ENCODE data around the gene BIRC6.
"Not testable (repeated sequence)": the region's sequence is repeated elsewhere in the genome, so short reads cannot be mapped to it uniquely, and the experiment has no call there.

BIRC6 gene

DNA sequence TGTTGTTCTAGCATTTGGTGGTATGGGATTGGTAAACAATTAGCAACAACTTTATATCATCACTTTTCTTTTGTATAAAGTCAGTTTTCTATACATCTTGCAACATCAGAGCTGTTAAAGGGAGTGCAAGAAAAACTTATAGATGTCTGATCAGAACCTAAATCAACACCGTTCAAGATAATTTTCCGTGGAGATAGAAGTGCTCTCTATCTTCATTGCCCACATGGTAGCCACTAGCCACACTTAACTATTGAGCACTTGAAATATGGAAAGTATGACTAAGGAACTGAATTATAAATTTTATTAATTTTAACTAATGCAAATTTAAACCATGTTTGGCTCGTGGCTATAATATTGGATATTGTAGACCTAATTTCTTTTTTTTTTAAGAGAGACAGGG is 276.2 kb downstream of the BIRC6 start:
- H3K4me3 ChIP-seq (ENCODE audit: low read length) = no peak overlapping the region
- no peak for DNase-seq (ENCODE audit: low read depth, low spot score)

- not testable (repeated sequence) for H3K4me3 ChIP-seq (ENCODE audit: low read length); DNase-seq (ENCODE audit: low read depth, low spot score)
Measured at GRCh38 chr2:32638548-32638947, 281.7 kb downstream of the BIRC6 start.

DNA sequence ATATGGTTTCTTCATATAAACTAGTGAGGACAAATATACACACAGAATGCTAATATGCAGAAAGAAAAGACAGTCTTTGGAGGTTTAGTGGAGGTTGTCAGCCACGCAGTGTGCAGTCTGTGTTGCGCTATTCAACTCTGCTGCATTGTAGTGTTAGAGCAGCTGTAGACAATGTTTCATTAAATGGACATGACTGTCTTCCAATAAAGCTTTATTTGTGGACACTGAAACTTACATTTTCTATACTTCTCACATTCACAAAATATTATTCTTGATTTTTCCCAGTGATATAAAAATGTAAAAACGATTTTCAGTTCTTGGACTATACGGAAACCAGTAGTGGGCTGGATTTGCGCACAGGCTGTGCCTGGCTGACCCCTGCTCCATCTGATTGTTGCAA is 284.4 kb downstream of the BIRC6 start:
- no peak for DNase-seq (ENCODE audit: low read depth, low spot score)
- H3K4me3 ChIP-seq (ENCODE audit: low read length) = no peak overlapping the region

DNA sequence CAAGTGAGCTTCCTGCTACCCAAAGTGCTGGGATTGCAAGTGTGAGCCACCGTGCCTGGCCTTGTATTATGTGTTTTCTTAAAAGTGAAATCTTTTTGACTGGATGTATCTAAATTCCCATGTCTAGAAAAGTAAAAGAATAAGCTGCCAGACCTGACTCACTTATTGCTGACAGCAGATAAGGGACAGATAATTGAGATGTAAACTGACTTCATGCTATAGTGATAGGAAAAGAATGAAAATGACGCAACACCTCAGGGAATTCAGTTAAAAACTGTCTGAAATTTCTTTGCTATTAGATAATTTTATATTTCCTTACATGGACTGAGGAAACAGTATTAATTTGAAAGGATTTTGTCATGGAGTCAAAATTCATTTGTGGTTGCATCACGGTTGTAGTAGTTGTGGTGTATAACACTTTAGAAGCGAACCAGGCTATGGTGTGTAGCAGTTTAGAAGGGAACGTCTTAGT is 290.4 kb downstream of the BIRC6 start:
- DNase-seq (ENCODE audit: low read depth, low spot score) = no peak
- no peak overlapping the region for H3K4me3 ChIP-seq (ENCODE audit: low read length)

DNA sequence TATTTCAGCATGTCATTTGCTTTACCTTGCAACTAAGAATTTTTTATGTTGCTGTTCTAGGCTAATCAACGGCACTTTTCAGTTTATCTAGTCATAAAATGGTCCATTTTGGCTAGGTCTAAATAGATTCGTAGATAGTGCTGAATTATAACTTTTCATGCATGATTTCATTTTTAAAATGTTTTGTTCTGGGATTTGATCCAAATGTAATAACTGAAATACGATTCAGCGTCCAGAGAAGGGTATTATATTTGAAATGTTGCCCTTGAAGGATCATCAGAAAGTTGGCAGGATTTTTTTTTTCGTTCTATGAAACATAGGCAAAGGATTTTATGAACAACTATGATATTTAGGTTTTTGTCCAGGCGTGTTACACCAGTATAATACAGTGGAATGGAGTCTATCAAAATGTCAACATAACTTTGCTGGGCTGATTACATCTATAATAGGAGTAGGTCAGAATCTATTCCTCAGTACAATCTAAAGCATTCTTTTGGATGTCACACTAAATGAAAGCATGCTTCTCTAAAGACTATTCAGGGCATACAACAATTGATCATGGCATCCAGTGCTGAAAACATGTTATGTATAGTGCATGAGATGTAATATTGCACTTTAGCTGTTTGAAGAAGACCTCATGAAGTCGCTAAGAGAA is 295.9 kb downstream of the BIRC6 start:
- no peak for DNase-seq (ENCODE audit: low read depth, low spot score)

GRCh38 chr2:32656069-32656468 is 299.2 kb downstream of the BIRC6 start:
- no peak for DNase-seq (ENCODE audit: low read depth, low spot score)
- H3K4me3 ChIP-seq (ENCODE audit: low read length) = no peak overlapping the region

More for the DNA sequence above, 295.9 kb downstream of the BIRC6 start:
- H3K4me3 ChIP-seq (ENCODE audit: low read length) = no peak overlapping the region

DNA sequence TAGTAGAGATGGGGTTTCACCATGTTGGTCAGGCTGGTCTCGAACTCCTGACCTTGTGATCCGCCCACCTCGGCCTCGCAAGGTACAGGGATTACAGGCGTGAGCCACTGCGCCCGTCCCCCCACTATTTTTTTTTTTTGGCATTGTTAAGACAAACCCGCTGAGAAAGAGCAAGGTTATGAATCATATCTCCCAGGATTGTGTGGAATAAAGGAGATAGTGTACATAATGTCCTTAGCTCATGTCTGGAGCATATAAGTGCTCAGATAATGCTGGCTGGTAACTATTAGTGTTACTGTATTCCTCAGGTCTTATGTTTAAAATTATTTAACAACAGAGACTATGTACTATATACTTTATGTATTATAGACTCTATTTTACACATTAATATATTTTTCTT is 307.0 kb downstream of the BIRC6 start:
- H3K4me3 ChIP-seq (ENCODE audit: low read length) = no peak overlapping the region
- no peak for DNase-seq (ENCODE audit: low read depth, low spot score)

DNA sequence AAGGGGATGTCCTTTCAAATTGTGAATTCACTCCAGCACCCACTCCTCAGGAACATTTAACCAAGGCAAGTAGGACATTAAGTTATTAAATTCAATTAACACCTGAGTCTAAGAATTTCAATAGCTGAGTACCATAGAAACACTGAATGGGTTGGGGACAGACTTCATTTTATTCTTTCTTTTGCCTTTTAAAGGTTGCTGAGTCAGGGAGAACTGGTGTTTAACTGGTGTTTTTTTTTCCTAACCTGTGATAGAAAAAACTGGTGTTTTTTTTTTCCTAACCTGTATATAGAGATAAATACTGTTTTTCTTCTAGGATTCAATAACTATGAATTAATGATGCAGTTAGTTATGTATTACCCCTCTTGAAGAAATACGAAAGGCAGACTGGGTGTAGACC is 309.9 kb downstream of the BIRC6 start:
- no peak for DNase-seq (ENCODE audit: low read depth, low spot score)
- no peak overlapping the region for H3K4me3 ChIP-seq (ENCODE audit: low read length)

- no peak for DNase-seq (ENCODE audit: low read depth, low spot score)
- no peak overlapping the region for H3K4me3 ChIP-seq (ENCODE audit: low read length)
Measured at GRCh38 chr2:32668254-32668653, 311.4 kb downstream of the BIRC6 start.
